Ovary (tissue), 9 donors: ENCODE results near the gene ALK. TPM values are rescaled to one million over a fixed set of nuclear protein-coding genes. Genes with fewer than 3 reads are reported as not detected.

ENCODE experiments used
- DNase-seq, 5 donors: peaks; one replicate each; pipeline ENCODE4 v3.0.0-alpha.2; 2019 to 2020
- H3K27ac ChIP-seq, 2 donors: fragments of 200-600 bp; one replicate each; pipeline versions ENCODE4 v1.5.1 to v1.8.0; 2019 to 2022
- H3K27me3 ChIP-seq: fragments of 200-600 bp; one replicate; pipeline ENCODE4 v1.8.0; 2022
- H3K36me3 ChIP-seq: fragments of 200-600 bp; sonication (generic); one replicate; pipeline ENCODE4 v1.5.1; 2019
- H3K4me1 ChIP-seq: one replicate; pipeline ENCODE4 v1.8.1; 2013; ENCODE audit warnings: mild to moderate bottlenecking, moderate library complexity; ENCODE audit not compliant: insufficient read depth
- H3K4me3 ChIP-seq: fragments of 200-600 bp; sonication (generic); one replicate; pipeline ENCODE4 v1.5.1; 2017
- H3K9me3 ChIP-seq, 2 donors: fragments of 200-600 bp in 1 of 2; sonication (generic) in 1 of 2; one replicate each; pipeline versions ENCODE4 v1.5.1 to v1.8.1; 2013 to 2019; ENCODE audit warnings: mild to moderate bottlenecking in 1 of 2, moderate library complexity in 1 of 2
- EP300 ChIP-seq: sonication (generic); formaldehyde crosslinking; IDR thresholded peaks from one replicate; pipeline ENCODE4 v1.6.1; 2017; ENCODE audit warnings: antibody characterized with exemption
- POLR2A ChIP-seq: fragments of 450-650 bp; IDR thresholded peaks from one replicate; pipeline ENCODE4 v1.6.1; 2017; ENCODE audit warnings: antibody characterized with exemption, mild to moderate bottlenecking, moderate library complexity
- WGBS, 3 donors: extraction: QIAGEN DNeasy Blood & Tissue Kit in 1 of 3; methylation state at CpG; one replicate each; pipeline versions ENCODE4 v1.1.5 to v1.1.7; 2013 to 2017; 5-methylcytosine and 5-hydroxymethylcytosine counted together
- intact Hi-C, 4 donors: fragments of 100-400 bp; cut with DNase I; formaldehyde crosslinking; loops; one replicate each; pipeline versions ENCODE4 v1.11.0 to v1.15.1; 2022 to 2023
- polyA plus RNA-seq, 2 donors: library from polyadenylated mRNA; stranded (reverse); fragments of 200-250 nt in 1 of 2; fragments of 350-450 nt in 1 of 2; fragmentation: Illumina TruSeq in 1 of 2; extraction: RNeasy Lipid Tissue Mini Kit (QIAGEN cat#74804) in 1 of 2; gene quantifications; one replicate each; pipeline ENCODE4 v1.2.3, GENCODE V29; 2013 to 2014
- total RNA-seq, 7 donors: library from RNA; depleted of rRNA in 2 of 7; stranded (reverse); fragments of >200 nt in 2 of 7; fragmentation: NEBNext Ultra II Directional in 3 of 7; extraction: Animal tissue kit (Norgen Biotek cat#: 25700) in 3 of 7; gene quantifications; one replicate each; pipeline versions ENCODE4 v1.1.0 to v1.2.4, GENCODE V29; 2016 to 2023
- TF ChIP-seq, protein P1 (sequence below), 3 donors: fragments of 450-650 bp in 2 of 3; fragments of 200-600 bp in 1 of 3; IDR thresholded peaks; one replicate each; pipeline versions ENCODE4 v1.5.1 to v1.8.0; 2016 to 2022; ENCODE audit warnings: antibody characterized with exemption in 3 of 3, mild to moderate bottlenecking in 1 of 3
- donor health status: DM: no; HTN: no; CAD: no; lungs with moderate emphysema.
- donor health status: DM: no; HTN: no; CAD: no.
- donor health status: Bipolar disorder and iron deficiency.
- donor health status: DM: yes; HTN: yes; CAD: no.
- donor health status: DM: no; HTN: no; CAD: no.
- donor health status: DM: yes; HTN: yes; CAD: no.

ALK gene
- total and polyA plus RNA-seq, 9 donors: 0.05 to 1.7 (median 0.23) TPM; not detected in 1

DNA sequence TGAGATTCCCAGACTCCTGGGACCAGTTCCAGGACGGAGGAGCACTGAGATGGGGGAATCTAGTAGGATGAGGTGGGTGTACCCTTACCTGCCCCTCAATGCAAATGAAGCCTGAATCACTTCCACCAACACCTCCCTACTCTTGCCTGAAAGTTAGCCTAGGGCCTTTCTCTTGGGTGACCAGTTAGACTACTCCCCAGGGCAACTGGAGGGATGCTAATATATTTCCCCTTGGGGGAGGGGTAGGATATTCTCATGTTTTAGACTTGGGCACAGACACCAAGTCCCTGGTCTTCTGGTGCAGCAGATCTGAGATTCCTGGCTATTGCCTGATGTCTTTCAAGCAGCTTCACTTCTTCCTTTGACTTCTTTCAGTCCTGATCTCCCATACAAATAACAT lies 334.5 kb downstream of the ALK start:
- Histone ChIP-seq H3K4me3 (no peak overlapping the region), H3K27me3 (no peaks in the 10 kb centered on the region), H3K9me3 (no peaks in the 10 kb centered on the region), H3K4me1 (no peaks in the 10 kb centered on the region), H3K36me3 (no peaks in the 10 kb centered on the region), H3K27ac (no peak overlapping the region)
- TF ChIP-seq, protein P1, sequence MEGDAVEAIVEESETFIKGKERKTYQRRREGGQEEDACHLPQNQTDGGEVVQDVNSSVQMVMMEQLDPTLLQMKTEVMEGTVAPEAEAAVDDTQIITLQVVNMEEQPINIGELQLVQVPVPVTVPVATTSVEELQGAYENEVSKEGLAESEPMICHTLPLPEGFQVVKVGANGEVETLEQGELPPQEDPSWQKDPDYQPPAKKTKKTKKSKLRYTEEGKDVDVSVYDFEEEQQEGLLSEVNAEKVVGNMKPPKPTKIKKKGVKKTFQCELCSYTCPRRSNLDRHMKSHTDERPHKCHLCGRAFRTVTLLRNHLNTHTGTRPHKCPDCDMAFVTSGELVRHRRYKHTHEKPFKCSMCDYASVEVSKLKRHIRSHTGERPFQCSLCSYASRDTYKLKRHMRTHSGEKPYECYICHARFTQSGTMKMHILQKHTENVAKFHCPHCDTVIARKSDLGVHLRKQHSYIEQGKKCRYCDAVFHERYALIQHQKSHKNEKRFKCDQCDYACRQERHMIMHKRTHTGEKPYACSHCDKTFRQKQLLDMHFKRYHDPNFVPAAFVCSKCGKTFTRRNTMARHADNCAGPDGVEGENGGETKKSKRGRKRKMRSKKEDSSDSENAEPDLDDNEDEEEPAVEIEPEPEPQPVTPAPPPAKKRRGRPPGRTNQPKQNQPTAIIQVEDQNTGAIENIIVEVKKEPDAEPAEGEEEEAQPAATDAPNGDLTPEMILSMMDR (IDR thresholded peaks at IDR 0.05): no peak
- TF ChIP-seq POLR2A (no peak), EP300 (no peak)
- no peak for DNase-seq
- 79 to 86% (median 80%) methylated on average over 1 of the region's 1 CpG for WGBS, 3 donors
- intact Hi-C loops: no loop called here

DNA sequence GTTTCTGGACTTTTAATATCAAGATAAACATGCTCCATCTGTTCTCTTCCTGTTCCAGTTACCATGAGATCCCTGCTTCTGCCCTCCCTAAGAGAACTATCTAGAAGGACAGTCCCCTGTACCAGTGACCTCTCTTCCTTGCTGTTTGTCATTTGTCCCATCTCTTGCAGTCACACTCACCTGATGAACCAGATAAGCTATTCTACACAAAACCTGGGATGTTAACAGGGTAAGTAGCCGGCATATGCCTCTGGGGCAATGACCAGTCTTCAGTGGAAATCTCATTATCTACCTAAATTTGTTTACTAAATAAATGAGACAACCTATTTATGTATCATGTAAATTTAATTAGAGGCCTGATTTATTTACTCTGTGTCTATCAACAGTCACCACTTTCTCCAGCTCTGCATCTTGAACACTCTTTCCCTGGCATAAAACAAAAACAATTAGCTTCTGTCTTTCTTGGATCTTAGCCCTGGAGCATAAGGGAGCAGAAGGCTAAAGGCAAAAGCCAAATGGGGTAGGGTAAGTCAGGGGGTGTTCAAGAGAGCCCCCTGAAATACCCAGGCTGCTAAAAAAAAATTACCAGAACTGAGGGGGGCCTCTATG lies 337.7 kb downstream of the ALK start:
- no peaks in the 10 kb centered on the region for H3K36me3 ChIP-seq
- TF ChIP-seq POLR2A (no peak), EP300 (no peak)
- intact Hi-C loops: no loop called here
- WGBS, 3 donors: 95 to 100% (median 99%) methylated on average over 1 of the region's 1 CpG
- H3K4me1 ChIP-seq: no peaks in the 10 kb centered on the region
- H3K27ac ChIP-seq: no peak overlapping the region
- no peaks in the 10 kb centered on the region for H3K9me3 ChIP-seq
- no peaks in the 10 kb centered on the region for H3K27me3 ChIP-seq
- no peak overlapping the region for H3K4me3 ChIP-seq
- DNase-seq: no peak

DNA sequence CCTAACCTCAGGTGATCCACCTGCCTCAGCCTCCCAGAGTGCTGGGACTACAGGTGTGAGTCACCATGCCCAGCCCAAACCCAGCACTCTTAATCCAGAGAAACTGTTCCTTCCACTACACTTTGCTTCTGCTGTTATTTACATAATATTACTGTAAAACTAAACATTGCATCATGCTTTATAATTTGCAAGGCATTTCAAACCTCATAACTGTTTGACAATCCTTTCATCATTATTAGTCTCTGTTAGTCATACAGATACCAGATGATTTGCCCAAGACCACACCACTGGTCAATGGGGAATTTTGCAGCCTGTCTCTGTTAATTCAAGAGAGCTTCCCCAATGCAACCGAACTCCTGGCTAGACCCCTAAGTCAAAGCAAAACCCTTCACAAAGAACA lies 338.3 kb downstream of the ALK start:
- Histone ChIP-seq H3K27ac (no peak overlapping the region), H3K4me1 (no peaks in the 10 kb centered on the region), H3K27me3 (no peaks in the 10 kb centered on the region), H3K36me3 (no peaks in the 10 kb centered on the region), H3K4me3 (no peak overlapping the region), H3K9me3 (no peaks in the 10 kb centered on the region)
- no peak for DNase-seq
- intact Hi-C loops: no loop called here
- WGBS, 3 donors: 65 to 83% (median 77%) methylated on average over 1 of the region's 1 CpG
- TF ChIP-seq POLR2A: no peak
- TF ChIP-seq, protein P1 (IDR thresholded peaks at IDR 0.05): no peak
- no peak for TF ChIP-seq EP300

DNA sequence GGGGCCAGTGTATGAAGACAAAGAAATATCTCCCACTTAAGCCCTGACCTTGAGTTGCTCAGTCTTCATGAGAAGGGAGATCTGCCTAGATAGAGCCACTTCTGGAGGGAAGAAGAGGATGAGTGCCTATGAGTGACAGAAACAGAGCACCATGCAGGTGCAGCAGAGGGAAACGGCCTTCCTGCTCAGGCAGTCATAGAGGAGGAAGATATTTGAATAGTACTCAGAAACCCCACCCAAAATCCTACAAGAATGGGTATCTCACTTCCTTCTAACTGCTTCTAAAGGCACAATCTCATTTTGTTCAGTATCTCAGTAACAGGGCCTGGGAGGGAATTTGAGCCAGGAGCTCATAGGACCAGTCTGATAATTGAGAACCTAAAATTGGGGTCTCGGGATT lies 339.3 kb downstream of the ALK start:
- H3K36me3 ChIP-seq: no peaks in the 10 kb centered on the region
- TF ChIP-seq, protein P1 (IDR thresholded peaks at IDR 0.05): no peak
- no peak for TF ChIP-seq EP300
- TF ChIP-seq POLR2A: no peak
- no peak overlapping the region for H3K4me3 ChIP-seq
- WGBS, 3 donors: 78 to 89% (median 80%) methylated on average over 2 of the region's 2 CpGs
- H3K4me1 ChIP-seq: no peaks in the 10 kb centered on the region
- H3K9me3 ChIP-seq: no peaks in the 10 kb centered on the region
- intact Hi-C loops: no loop called here
- DNase-seq: no peak
- no peak overlapping the region for H3K27ac ChIP-seq
- H3K27me3 ChIP-seq: no peaks in the 10 kb centered on the region

DNA sequence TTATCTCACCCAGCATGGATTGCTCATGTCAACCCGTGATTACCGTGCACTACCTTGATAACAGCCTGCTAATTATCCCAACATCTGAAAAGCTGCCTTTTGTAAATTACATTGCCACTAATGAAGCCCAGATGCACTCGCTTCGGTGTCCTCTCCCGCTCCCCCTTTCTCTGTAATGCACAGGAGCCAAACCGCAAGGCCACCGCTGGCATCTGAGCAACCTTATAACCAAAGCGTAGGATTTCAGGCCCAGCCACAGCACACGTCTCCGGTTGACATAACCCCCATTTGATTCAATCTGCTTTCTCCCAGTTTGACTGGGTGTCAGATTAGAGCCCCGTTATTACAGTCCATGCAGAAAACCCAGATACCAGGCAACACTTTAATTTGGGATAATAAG lies 341.2 kb downstream of the ALK start:
- H3K9me3 ChIP-seq: no peaks in the 10 kb centered on the region
- no peak overlapping the region for H3K27ac ChIP-seq
- no peaks in the 10 kb centered on the region for H3K36me3 ChIP-seq
- DNase-seq: no peak
- H3K27me3 ChIP-seq: no peaks in the 10 kb centered on the region
- intact Hi-C loops: no loop called here
- H3K4me3 ChIP-seq: no peak overlapping the region
- 29 to 60% (median 58%) methylated on average over 11 of the region's 11 CpGs for WGBS, 3 donors
- H3K4me1 ChIP-seq: no peaks in the 10 kb centered on the region
- TF ChIP-seq POLR2A (no peak), EP300 (no peak)
- TF ChIP-seq, protein P1 (IDR thresholded peaks at IDR 0.05): no peak
